Measurements from ENCODE around the gene ZNF230. TPM values are rescaled to one million over a fixed set of nuclear protein-coding genes. Genes with fewer than 3 reads are reported as not detected.

Gene ZNF230
- total and polyA plus RNA-seq, 7 donors, result 1.2 to 10.6 (median 3.0) TPM

- WGBS, 2 donors, result 10 to 13% methylated on average over 21 of the region's 21 CpGs
- intact Hi-C loops (cut with DNase I), result loop anchor here (2.0 to 5.0 kb wide), 4 partner anchors 24 to 161 kb away; partner anchors contain the start of genes ZNF225, ZNF226 and ZNF227
- no peak for DNase-seq
- Histone ChIP-seq H3K27me3 (peaks cover 0 to 7% (median 0%) of the 10 kb centered on the region in 3 donors), H3K36me3 (peaks cover 0 to 13% (median 5%) of the 10 kb centered on the region in 4 donors), H3K9me3 (peaks cover 0 to 3% (median 0%) of the 10 kb centered on the region in 4 donors), H3K4me3 (peak overlapping the region; percentile 58 to 81 (median 68)), H3K4me1 (peaks cover 0 to 17% (median 13%) of the 10 kb centered on the region in 4 donors), H3K27ac (peak overlapping the region; percentile 47 to 78 (median 75))
- TF ChIP-seq POLR2A (IDR thresholded peaks at IDR 0.05) (no peak), EP300 (IDR thresholded peaks at IDR 0.05) (no peak), POLR2AphosphoS5 (IDR thresholded peaks at IDR 0.05) (no peak), CTCF (IDR thresholded peaks at IDR 0.05) (no peak)
These were observed 48.2 kb downstream of the ZNF230 start for GRCh38 chr19:44050740-44051649.

- Histone ChIP-seq H3K9me3 (peaks cover 0 to 3% (median 0%) of the 10 kb centered on the region in 4 donors), H3K27ac (peak within 1 kb of the TSS; percentile 73 to 78 (median 77)), H3K4me3 (peak within 1 kb of the TSS; percentile 58 to 81 (median 68)), H3K4me1 (peaks cover 0 to 17% (median 13%) of the 10 kb centered on the region in 4 donors), H3K36me3 (peaks cover 0 to 17% (median 6%) of the 10 kb centered on the region in 4 donors), H3K27me3 (peaks cover 0 to 7% (median 0%) of the 10 kb centered on the region in 3 donors)
- WGBS, 2 donors, result 2% methylated on average over 38 of the region's 38 CpGs
- TF ChIP-seq POLR2AphosphoS5 (IDR thresholded peaks at IDR 0.05) (peak in 3 of 4 donors; percentile 52 to 87 (median 59)), POLR2A (IDR thresholded peaks at IDR 0.05) (no peak), CTCF (IDR thresholded peaks at IDR 0.05) (no peak), EP300 (IDR thresholded peaks at IDR 0.05) (peak in 1 of 4 donors; percentile 28)
- intact Hi-C loops (cut with DNase I), result loop anchor here (1.0 to 5.0 kb wide), 6 partner anchors 25 to 160 kb away; partner anchors contain the start of genes ZNF224, ZNF225, ZNF226 and ZNF227
- peak; percentile 97 for DNase-seq
These were observed 49.1 kb downstream of the ZNF230 start, which contains the start of gene ZNF223 for GRCh38 chr19:44051650-44052402. TSS of gene ZNF223 (plus strand) at chr19:44052036. CDS start at chr19:44055177, 3,141 bp downstream.

DNA sequence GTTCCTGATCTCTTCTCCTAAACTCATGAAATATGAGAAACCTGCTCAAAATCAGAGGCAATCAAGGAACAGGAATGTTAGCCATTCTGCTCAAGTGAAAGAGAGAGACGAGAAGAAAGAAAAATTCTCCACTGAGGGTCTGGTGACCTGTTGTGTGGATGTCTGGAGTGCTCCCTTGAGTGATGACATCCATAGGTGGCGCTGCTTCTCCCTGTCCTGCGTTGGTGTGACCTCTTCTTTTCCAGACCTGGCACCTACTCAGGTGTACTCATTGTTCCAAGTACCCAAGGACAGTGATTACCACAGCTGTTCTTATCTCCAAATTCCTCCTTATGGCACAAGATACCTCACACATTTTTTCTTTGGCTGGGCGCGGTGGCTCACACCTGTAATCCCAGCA is 53.1 kb downstream of the ZNF230 start:
- no peak for TF ChIP-seq CTCF (IDR thresholded peaks at IDR 0.05)
- TF ChIP-seq POLR2A (IDR thresholded peaks at IDR 0.05), result no peak
- TF ChIP-seq POLR2AphosphoS5 (IDR thresholded peaks at IDR 0.05), result no peak
- no peak for TF ChIP-seq EP300 (IDR thresholded peaks at IDR 0.05)
- H3K36me3 ChIP-seq, result peaks cover 0 to 46% (median 25%) of the 10 kb centered on the region in 4 donors
- no peak overlapping the region for H3K4me3 ChIP-seq
- H3K9me3 ChIP-seq, result no peaks in the 10 kb centered on the region
- 95 to 97% methylated on average over 5 of the region's 5 CpGs for WGBS, 2 donors
- peaks cover 0 to 17% (median 13%) of the 10 kb centered on the region in 4 donors for H3K4me1 ChIP-seq
- DNase-seq, result no peak
- intact Hi-C loops (cut with DNase I), result no loop called here
- H3K27me3 ChIP-seq, result no peaks in the 10 kb centered on the region
- no peak overlapping the region for H3K27ac ChIP-seq

DNA sequence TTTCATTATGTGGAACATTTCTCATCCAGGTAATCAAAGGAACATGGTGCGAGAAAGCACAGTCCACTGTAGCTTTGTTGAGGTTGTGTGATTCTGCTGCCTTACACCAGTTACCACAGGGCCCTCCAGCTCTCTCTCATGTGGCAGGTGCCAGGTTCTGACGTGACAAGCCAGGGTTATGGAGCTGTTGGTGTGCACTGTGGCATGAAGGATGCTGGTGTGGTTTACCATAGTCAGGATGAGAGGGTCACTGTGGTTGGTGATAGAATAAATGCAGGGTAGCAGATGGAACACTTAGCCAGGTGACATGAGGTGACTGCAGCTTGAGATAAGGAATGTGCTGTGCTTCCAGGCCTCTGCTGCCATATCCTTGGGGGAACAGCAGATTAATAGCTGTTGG is 56.5 kb downstream of the ZNF230 start:
- DNase-seq, result no peak
- Histone ChIP-seq H3K4me3 (no peak overlapping the region), H3K9me3 (peaks cover 0 to 4% (median 2%) of the 10 kb centered on the region in 4 donors), H3K4me1 (no peaks in the 10 kb centered on the region), H3K36me3 (peaks cover 22 to 80% (median 55%) of the 10 kb centered on the region in 4 donors), H3K27me3 (no peaks in the 10 kb centered on the region), H3K27ac (no peak overlapping the region)
- intact Hi-C loops (cut with DNase I), result no loop called here
- 76 to 95% methylated on average over 2 of the region's 2 CpGs for WGBS, 2 donors
- TF ChIP-seq POLR2A (IDR thresholded peaks at IDR 0.05) (no peak), POLR2AphosphoS5 (IDR thresholded peaks at IDR 0.05) (no peak), EP300 (IDR thresholded peaks at IDR 0.05) (no peak), CTCF (IDR thresholded peaks at IDR 0.05) (no peak)
